ENCODE results near the gene MYCL.
"Not testable (repeated sequence)": the region's sequence is repeated elsewhere in the genome, so short reads cannot be mapped to it uniquely, and the experiment has no call there.

MYCL gene

DNA sequence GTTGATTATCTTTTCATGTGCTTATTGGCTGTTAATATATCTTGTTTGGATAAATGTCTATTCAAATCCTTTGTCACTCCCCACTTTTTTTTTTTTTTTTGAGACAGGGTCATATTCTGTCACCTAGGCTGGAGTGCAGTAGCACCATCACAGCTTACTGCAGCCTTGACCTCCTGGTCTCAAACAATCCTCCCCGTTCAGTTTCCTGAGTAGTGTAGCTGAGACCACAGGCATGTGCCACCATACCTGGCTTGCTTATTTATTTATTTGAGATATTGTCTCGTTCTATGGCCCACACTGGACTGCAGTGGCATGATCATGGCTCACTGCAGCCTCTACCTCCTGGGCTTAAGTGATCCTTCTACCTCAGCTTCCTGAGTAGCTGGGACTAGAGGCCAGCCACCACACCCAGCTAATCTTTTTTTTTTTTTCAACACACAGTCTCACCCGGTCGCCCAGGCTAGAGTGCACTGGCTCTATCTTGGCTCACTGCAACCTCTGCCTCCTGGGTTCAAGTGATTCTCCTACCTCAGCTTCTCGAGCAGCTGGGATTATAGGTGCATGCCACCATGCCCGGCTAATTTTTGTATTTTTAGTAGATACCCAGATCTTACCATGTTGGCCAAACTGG lies 13.9 kb upstream of the MYCL start:
- H3K27ac ChIP-seq = no peak overlapping the region
- DNase-seq (ENCODE audit: low spot score) = no peak
- no peak overlapping the region for H3K4me3 ChIP-seq
- TF ChIP-seq, protein P1, sequence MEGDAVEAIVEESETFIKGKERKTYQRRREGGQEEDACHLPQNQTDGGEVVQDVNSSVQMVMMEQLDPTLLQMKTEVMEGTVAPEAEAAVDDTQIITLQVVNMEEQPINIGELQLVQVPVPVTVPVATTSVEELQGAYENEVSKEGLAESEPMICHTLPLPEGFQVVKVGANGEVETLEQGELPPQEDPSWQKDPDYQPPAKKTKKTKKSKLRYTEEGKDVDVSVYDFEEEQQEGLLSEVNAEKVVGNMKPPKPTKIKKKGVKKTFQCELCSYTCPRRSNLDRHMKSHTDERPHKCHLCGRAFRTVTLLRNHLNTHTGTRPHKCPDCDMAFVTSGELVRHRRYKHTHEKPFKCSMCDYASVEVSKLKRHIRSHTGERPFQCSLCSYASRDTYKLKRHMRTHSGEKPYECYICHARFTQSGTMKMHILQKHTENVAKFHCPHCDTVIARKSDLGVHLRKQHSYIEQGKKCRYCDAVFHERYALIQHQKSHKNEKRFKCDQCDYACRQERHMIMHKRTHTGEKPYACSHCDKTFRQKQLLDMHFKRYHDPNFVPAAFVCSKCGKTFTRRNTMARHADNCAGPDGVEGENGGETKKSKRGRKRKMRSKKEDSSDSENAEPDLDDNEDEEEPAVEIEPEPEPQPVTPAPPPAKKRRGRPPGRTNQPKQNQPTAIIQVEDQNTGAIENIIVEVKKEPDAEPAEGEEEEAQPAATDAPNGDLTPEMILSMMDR (IDR thresholded peaks at IDR 0.05) = no peak

DNA sequence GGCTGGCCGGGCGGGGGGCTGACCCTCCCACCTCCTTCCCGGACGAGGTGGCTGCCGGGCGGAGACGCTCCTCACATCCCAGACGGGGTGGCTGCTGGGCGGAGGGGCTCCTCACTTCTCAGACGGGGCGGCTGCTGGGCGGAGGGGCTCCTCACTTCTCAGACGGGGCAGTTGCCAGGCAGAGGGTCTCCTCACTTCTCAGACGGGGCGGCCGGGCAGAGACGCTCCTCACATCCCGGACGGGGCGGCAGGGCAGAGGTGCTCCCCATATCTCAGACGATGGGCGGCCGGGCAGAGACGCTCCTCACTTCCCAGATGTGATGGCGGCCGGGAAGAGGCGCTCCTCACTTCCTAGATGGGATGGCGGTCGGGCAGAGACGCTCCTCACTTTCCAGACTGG lies 11.4 kb upstream of the MYCL start:
- H3K27ac ChIP-seq; H3K4me3 ChIP-seq; DNase-seq (ENCODE audit: low spot score): not testable (repeated sequence)

DNA sequence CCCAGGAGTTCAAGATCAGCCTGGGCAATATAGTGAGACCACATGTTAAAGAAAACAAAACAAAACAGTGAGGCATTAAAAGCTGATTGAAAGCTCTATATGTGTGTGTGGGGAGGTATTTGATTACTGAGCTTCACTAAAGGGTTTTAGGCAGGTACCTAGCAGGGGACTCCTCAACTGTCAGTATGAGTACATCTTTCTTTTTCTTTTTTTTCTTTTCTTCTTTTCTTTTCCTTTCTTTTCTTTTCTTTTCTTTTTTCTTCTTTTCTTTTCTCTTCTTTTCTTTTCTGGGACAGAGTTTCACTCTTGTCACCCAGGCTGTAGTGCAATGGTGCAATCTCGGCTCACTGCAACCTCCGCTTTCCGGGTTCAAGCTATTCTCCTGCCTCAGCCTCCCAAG lies 8.5 kb upstream of the MYCL start:
- no peak for DNase-seq (ENCODE audit: low spot score)
- TF ChIP-seq, protein P1 (IDR thresholded peaks at IDR 0.05) = no peak

DNA sequence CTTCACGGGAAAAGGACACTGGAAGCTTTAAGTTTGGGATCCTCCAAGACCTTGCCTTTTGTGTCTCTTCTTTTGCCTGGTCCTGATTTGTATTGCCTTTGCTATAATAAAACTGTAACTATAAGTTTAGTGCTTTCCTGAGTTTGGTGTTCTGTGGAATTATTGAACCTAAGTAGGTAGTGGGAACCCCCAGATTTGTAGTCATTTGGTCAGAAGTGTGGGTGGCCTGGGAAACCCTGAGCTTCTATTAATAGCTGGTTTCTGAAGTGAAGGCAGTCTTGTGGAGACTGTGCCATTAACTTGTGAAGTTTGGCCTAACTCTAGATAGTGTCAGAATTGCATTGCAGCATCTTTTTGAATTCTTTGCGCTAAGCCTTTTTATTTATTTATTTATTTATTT lies 6.8 kb upstream of the MYCL start:
- Histone ChIP-seq H3K4me3 (no peak overlapping the region), H3K27ac (no peak overlapping the region)
- TF ChIP-seq, protein P1 (IDR thresholded peaks at IDR 0.05) = no peak
- DNase-seq (ENCODE audit: low spot score) = no peak

More for the DNA sequence above, 8.5 kb upstream of the MYCL start:
- no peak overlapping the region for H3K27ac ChIP-seq
- no peak overlapping the region for H3K4me3 ChIP-seq

DNA sequence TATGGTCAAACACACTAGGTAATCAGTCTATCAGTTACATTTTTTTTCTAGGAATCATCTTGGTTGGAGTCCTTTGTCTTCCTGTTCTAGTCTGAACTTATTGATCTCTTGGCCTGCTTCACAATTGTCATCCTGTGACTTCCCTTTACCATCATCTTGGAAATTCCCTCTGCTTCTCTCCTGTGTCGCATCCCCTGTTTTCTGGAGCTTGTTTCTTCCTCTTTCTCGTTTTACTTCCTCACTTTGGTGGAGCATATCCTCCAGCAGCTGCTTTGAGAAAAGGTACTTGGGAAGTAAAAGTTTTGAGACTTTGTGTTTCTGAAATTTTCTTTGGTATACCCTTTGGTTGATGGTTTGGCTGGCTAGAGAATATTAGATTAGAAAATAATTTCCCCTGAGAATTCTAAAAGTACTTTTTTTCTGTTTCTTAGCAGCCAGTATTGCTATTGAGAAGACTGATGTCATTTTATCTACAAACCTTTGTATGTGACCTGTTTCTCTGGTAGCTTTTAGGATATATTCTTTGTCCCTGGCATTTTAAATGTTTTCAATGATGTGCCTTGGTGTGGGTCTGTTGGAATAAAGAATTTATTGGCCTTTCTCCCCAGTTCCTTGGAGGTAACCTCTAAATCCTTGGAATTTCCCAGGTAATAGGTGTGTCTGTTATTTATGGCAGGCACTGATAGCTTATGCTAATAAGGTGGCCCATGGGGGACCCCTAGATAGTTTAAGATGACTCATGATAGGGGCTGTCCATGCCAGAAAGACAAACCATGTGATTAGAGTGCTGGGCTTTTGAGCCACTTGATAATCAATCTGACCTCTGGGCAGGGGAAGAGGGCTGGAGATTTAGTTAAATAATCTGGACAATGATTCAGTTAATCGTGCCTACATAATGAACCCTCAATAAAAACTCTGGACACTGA lies 6.1 kb upstream of the MYCL start:
- no peak for DNase-seq (ENCODE audit: low spot score)
- H3K4me3 ChIP-seq = no peak overlapping the region
- TF ChIP-seq, protein P1 (IDR thresholded peaks at IDR 0.05) = no peak
- no peak overlapping the region for H3K27ac ChIP-seq

DNA sequence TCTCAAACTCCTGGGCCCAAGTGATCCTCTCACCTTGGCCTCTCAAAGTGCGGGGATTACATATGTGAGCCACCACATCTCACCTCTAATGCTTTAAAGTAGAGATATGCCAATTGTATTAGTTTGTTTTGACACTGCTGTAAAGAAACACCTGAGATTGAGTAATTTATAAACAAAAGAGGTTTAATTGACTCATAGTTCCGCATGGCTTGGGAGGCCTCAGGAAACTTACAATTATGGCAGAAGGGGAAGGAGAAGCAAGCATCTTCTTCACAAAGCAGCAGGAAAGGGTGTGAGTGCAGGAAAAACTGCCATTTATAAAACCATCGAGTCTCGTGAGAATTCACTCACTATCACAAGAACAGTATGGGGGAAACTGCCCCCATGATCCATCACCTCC lies 3.5 kb upstream of the MYCL start:
- Histone ChIP-seq H3K27ac (no peak overlapping the region), H3K4me3 (no peak overlapping the region)
- TF ChIP-seq, protein P1 (IDR thresholded peaks at IDR 0.05) = no peak
- no peak for DNase-seq (ENCODE audit: low spot score)

DNA sequence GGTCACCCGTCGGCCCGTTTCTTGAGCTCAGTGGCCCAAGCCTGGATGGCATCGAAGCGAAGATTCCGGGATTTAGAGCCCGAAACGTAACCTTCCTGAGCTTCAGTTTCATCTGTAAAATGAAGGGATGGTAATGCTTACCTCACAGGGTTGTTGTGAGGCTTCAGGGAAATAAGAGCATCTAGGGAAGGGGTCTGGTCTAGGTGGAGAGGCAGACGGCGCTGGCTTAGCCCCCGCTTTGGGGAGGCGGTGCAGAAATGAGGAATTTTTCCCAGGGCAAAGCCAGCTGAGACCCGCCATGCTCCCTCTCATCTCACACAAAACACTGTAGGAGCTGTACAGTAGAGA lies 717 bp upstream of the MYCL start:
- no peak for DNase-seq (ENCODE audit: low spot score)
- TF ChIP-seq, protein P1 (IDR thresholded peaks at IDR 0.05) = no peak
- H3K27ac ChIP-seq = no peak overlapping the region
- H3K4me3 ChIP-seq = peak overlapping the region; percentile 83
